GM23248 (cell line): ENCODE data around the gene OLR1.

Experiments used
- EZH2 ChIP-seq: fragments of 200-600 bp; sonication (generic); IDR thresholded peaks from 2 replicates; pipeline ENCODE4 v1.6.1; 2018; ENCODE audit warnings: antibody characterized with exemption, mild to moderate bottlenecking; ENCODE audit not compliant: insufficient read depth, poor library complexity, severe bottlenecking
- EZH2phosphoT487 ChIP-seq: fragments of 200-600 bp; sonication (generic); IDR thresholded peaks from 2 replicates; pipeline ENCODE4 v1.6.1; 2018; ENCODE audit warnings: antibody characterized with exemption, moderate library complexity, mild to moderate bottlenecking, low read depth; ENCODE audit not compliant: insufficient read depth

DNA sequence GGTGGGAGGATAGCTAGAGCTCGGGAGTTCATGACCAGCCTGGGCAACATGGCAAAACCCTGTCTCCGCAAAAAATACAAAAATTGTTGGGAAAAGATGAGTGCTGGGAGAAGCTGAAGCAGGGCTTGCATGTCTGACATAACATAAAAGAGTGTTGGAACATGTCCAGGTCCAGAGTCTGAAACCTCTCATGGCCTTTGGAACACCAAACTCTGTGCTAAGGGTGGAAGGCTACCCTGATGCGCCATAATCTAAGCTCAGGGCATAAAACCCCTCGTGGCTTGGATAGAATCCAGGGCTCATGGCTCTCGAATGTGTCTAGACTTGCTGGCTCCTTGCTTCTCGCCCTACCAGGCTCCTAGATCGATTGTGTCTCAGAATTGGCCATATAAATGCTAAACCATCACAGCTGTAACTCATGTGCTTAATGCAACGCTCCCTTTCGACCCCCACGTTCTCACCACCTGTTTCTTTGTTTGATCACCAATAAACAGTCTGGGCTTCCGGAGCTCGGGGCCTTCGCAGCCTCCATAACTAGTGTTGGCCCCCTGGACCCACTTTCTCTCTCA lies 35.2 kb downstream of the OLR1 start:
- TF ChIP-seq EZH2: no peak
- no peak for TF ChIP-seq EZH2phosphoT487
